Upper lobe of left lung (tissue), 6 donors: ENCODE data around the gene KHSRP. TPM values are rescaled to one million over a fixed set of nuclear protein-coding genes. Genes with fewer than 3 reads are reported as not detected.

Source experiments
- ATAC-seq, 2 donors: fragments of 200-7000 bp; cut with Tn5 transposase; one replicate each; pipeline ENCODE4 v1.9.1; 2022; ENCODE audit warnings: mild to moderate bottlenecking in 2 of 2, moderate library complexity in 2 of 2; ENCODE audit not compliant: low FRiP score in 2 of 2
- DNase-seq, 2 donors: peaks; one replicate each; pipeline ENCODE4 v3.0.0-alpha.2; 2019 to 2020
- H3K27ac ChIP-seq, 4 donors: fragments of 200-600 bp; sonication (generic); one replicate each; pipeline ENCODE4 v1.5.1; 2016 to 2019
- H3K27me3 ChIP-seq, 4 donors: fragments of 200-600 bp; sonication (generic); one replicate each; pipeline ENCODE4 v1.5.1; 2017 to 2019
- H3K36me3 ChIP-seq, 4 donors: fragments of 200-600 bp; sonication (generic); one replicate each; pipeline ENCODE4 v1.5.1; 2016 to 2019
- H3K4me1 ChIP-seq, 4 donors: fragments of 200-600 bp; sonication (generic); one replicate each; pipeline ENCODE4 v1.5.1; 2018 to 2019
- H3K4me3 ChIP-seq, 4 donors: fragments of 200-600 bp; sonication (generic); one replicate each; pipeline ENCODE4 v1.5.1; 2017 to 2019; ENCODE audit warnings: mild to moderate bottlenecking in 2 of 4, moderate library complexity in 1 of 4
- H3K9me3 ChIP-seq, 4 donors: fragments of 200-600 bp; sonication (generic); one replicate each; pipeline ENCODE4 v1.5.1; 2018 to 2019
- EP300 ChIP-seq, 4 donors: sonication (generic); formaldehyde crosslinking; IDR thresholded peaks; one replicate each; pipeline ENCODE4 v1.5.1; 2017; ENCODE audit warnings: antibody characterized with exemption in 4 of 4, control low read depth in 2 of 4
- POLR2A ChIP-seq, 4 donors: fragments of 450-650 bp; IDR thresholded peaks; one replicate each; pipeline ENCODE4 v1.5.1; 2016 to 2017; ENCODE audit warnings: antibody characterized with exemption in 4 of 4, mild to moderate bottlenecking in 2 of 4
- POLR2AphosphoS5 ChIP-seq, 2 donors: sonication (generic); formaldehyde crosslinking; IDR thresholded peaks; one replicate each; pipeline ENCODE4 v1.5.1; 2017; ENCODE audit warnings: antibody characterized with exemption in 2 of 2
- WGBS, 2 donors: methylation state at CpG; one replicate each; pipeline ENCODE4 v1.1.5; 2017 to 2018; 5-methylcytosine and 5-hydroxymethylcytosine counted together
- total RNA-seq, 6 donors: library from RNA; depleted of rRNA in 4 of 6; stranded (reverse); fragments of >200 nt in 4 of 6; gene quantifications; one replicate each; pipeline versions ENCODE4 v1.1.0 to v1.2.1, GENCODE V29; 2016 to 2021
- TF ChIP-seq, protein P1 (sequence below), 6 experiments: fragments of 450-650 bp in 4 of 6; fragments of 200-600 bp in 2 of 6; sonication (generic) in 2 of 6; IDR thresholded peaks; one replicate each; pipeline ENCODE4 v1.5.1; 2016 to 2019; ENCODE audit warnings: antibody characterized with exemption in 6 of 6
- donor health status: DM: no; HTN: no; CAD: no; lungs with moderate emphysema.
- donor health status: DM: no; HTN: yes; CAD: no; lungs with severe emphysema.

Gene KHSRP
- total RNA-seq, 6 donors from 2014 or later, result 115 to 198 (median 133) TPM

GRCh38 chr19:6376512-6377190, 48.0 kb downstream of the KHSRP start:
- ATAC-seq, result no peak
- no peak overlapping the region for H3K4me3 ChIP-seq
- DNase-seq, result no peak
- WGBS, 2 donors, result 81% methylated on average over 17 to 19 of the region's 19 CpGs
- H3K27ac ChIP-seq, result no peak overlapping the region
- TF ChIP-seq, protein P1, sequence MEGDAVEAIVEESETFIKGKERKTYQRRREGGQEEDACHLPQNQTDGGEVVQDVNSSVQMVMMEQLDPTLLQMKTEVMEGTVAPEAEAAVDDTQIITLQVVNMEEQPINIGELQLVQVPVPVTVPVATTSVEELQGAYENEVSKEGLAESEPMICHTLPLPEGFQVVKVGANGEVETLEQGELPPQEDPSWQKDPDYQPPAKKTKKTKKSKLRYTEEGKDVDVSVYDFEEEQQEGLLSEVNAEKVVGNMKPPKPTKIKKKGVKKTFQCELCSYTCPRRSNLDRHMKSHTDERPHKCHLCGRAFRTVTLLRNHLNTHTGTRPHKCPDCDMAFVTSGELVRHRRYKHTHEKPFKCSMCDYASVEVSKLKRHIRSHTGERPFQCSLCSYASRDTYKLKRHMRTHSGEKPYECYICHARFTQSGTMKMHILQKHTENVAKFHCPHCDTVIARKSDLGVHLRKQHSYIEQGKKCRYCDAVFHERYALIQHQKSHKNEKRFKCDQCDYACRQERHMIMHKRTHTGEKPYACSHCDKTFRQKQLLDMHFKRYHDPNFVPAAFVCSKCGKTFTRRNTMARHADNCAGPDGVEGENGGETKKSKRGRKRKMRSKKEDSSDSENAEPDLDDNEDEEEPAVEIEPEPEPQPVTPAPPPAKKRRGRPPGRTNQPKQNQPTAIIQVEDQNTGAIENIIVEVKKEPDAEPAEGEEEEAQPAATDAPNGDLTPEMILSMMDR (IDR thresholded peaks at IDR 0.05), result no peak
- TF ChIP-seq POLR2AphosphoS5 (IDR thresholded peaks at IDR 0.05) (no peak), POLR2A (IDR thresholded peaks at IDR 0.05) (no peak), EP300 (IDR thresholded peaks at IDR 0.05) (no peak)
- peaks cover 9 to 27% (median 12%) of the 10 kb centered on the region in 4 donors for H3K4me1 ChIP-seq
- H3K9me3 ChIP-seq, result no peaks in the 10 kb centered on the region
- peaks cover 23 to 50% (median 40%) of the 10 kb centered on the region in 4 donors for H3K36me3 ChIP-seq
- H3K27me3 ChIP-seq, result no peaks in the 10 kb centered on the region

GRCh38 chr19:6375411-6376010, 49.1 kb downstream of the KHSRP start, which contains the start of gene PSPN:
Gene PSPN (minus strand): TSS chr19:6375933. CDS start chr19:6375849, 84 bp downstream.
- DNase-seq, result peak in 1 of 2 donors; percentile 83
- WGBS, 2 donors, result 78 to 90% methylated on average over 8 to 25 of the region's 25 CpGs
- ATAC-seq, result no peak
- H3K4me3 ChIP-seq, result no peak within 1 kb of the TSS
- H3K36me3 ChIP-seq, result peaks cover 12 to 39% (median 29%) of the 10 kb centered on the region in 4 donors
- peaks cover 9 to 27% (median 12%) of the 10 kb centered on the region in 4 donors for H3K4me1 ChIP-seq
- TF ChIP-seq EP300 (IDR thresholded peaks at IDR 0.05) (no peak), POLR2AphosphoS5 (IDR thresholded peaks at IDR 0.05) (no peak), POLR2A (IDR thresholded peaks at IDR 0.05) (no peak)
- peak within 1 kb of the TSS in 1 of 4 donors; percentile 5 for H3K27ac ChIP-seq
- no peaks in the 10 kb centered on the region for H3K27me3 ChIP-seq
- H3K9me3 ChIP-seq, result no peaks in the 10 kb centered on the region

GRCh38 chr19:6374711-6375410, 49.8 kb downstream of the KHSRP start:
- Histone ChIP-seq H3K36me3 (peaks cover 5 to 32% (median 22%) of the 10 kb centered on the region in 4 donors), H3K27me3 (no peaks in the 10 kb centered on the region), H3K4me1 (peaks cover 9 to 27% (median 12%) of the 10 kb centered on the region in 4 donors), H3K27ac (no peak overlapping the region), H3K9me3 (no peaks in the 10 kb centered on the region), H3K4me3 (no peak overlapping the region)
- DNase-seq (peak in 1 of 2 donors; percentile 78), ATAC-seq (no peak)
- WGBS, 2 donors, result 89 to 90% methylated on average over 21 to 22 of the region's 29 CpGs
- TF ChIP-seq, protein P1 (IDR thresholded peaks at IDR 0.05), result no peak
- TF ChIP-seq POLR2A (IDR thresholded peaks at IDR 0.05), result no peak

- DNase-seq (peak in 1 of 2 donors; percentile 85), ATAC-seq (no peak)
- Histone ChIP-seq H3K27ac (peak overlapping the region in 3 of 4 donors; percentile 48 to 99 (median 97)), H3K36me3 (peaks cover 0 to 26% (median 16%) of the 10 kb centered on the region in 4 donors), H3K9me3 (no peaks in the 10 kb centered on the region), H3K27me3 (no peaks in the 10 kb centered on the region), H3K4me1 (peaks cover 9 to 27% (median 12%) of the 10 kb centered on the region in 4 donors), H3K4me3 (peak overlapping the region in 1 of 4 donors; percentile 78)
- no peak for TF ChIP-seq POLR2A (IDR thresholded peaks at IDR 0.05)
- no peak for TF ChIP-seq EP300 (IDR thresholded peaks at IDR 0.05)
- TF ChIP-seq, protein P1 (IDR thresholded peaks at IDR 0.05), result no peak
- TF ChIP-seq POLR2AphosphoS5 (IDR thresholded peaks at IDR 0.05), result no peak
- WGBS, 2 donors, result 85 to 86% methylated on average over 23 to 28 of the region's 29 CpGs
Measured at GRCh38 chr19:6374161-6374709, 50.4 kb downstream of the KHSRP start.

DNA sequence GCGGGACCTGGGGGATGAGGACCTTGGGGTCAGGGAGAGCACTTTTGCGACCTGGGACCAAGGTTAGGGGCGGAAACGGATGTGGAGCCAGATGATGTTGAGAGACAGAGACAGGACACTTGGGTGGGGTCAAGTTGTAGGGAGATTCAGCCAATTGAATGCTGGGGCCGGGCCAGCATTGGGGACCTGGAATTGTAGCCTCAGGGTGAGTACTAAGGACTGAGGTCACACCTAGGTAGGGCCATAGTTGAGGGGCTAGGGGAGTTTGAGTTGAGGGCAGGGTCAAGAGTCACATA, 50.9 kb downstream of the KHSRP start:
- peaks cover 0 to 26% (median 14%) of the 10 kb centered on the region in 4 donors for H3K36me3 ChIP-seq
- no peak for DNase-seq
- no peaks in the 10 kb centered on the region for H3K27me3 ChIP-seq
- ATAC-seq, result no peak
- TF ChIP-seq POLR2A (IDR thresholded peaks at IDR 0.05) (no peak), POLR2AphosphoS5 (IDR thresholded peaks at IDR 0.05) (no peak)
- H3K27ac ChIP-seq, result peak overlapping the region; percentile 48 to 99 (median 95)
- no peaks in the 10 kb centered on the region for H3K9me3 ChIP-seq
- H3K4me1 ChIP-seq, result peaks cover 9 to 27% (median 12%) of the 10 kb centered on the region in 4 donors
- 28 to 31% methylated on average over 5 of the region's 5 CpGs for WGBS, 2 donors
- peak overlapping the region in 3 of 4 donors; percentile 78 to 99 (median 85) for H3K4me3 ChIP-seq
